Measurements from ENCODE around the gene ANKRD13B. TPM values are rescaled to one million over a fixed set of nuclear protein-coding genes. Genes with fewer than 3 reads are reported as not detected.

ANKRD13B gene
- total RNA-seq, 1 experiment from 2014 or later = 31.4 TPM

DNA sequence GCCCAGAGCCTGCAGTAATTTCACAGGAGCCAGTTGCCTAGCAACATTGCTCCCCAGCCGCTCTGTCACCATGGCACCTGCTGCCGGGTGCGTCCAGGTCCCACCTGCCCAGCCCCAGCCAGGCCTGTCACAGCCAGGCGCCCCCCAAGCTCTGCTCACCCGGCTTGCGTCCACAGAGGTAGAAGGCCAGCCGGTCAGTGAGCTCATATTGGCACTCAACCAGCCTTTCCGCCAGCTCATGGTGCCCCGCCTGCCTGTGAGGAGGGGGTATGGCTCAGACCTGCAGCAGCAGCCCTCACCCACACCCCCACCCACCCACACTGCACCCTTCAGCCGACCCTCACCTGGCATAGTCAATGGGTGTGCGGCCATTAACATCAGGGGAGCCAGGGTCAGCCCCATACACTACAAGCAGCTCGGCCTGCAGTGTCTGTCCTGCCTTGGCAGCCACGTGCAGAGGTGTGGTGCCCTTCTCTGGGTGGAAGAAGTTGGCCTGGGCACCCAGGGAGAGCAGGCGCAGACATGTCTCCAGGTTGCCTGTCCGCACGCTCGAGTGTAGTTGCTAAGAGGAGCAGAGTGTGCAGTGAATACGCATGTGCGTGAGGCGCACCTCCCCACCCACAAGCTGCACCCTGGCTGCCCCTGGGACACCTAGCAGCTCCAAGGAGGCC is 11.2 kb upstream of the ANKRD13B start:
- intact Hi-C loops (cut with micrococcal nuclease; ENCODE audit: unreplicated experiment) = no loop called here
- no peaks in the 10 kb centered on the region for H3K27me3 ChIP-seq (ENCODE audit: control insufficient read depth, insufficient read depth, low read length)
- 0 out of 2 replicates have a peak, but pooled peaks cover 2% of the 10 kb centered on the region for H3K36me3 ChIP-seq (ENCODE audit: control insufficient read depth, insufficient read depth, low read length)
- no peak overlapping the region for H3K27ac ChIP-seq (ENCODE audit: low read length)
- BruUV-seq (replicated peaks) = no TSS peak
- H3K9me3 ChIP-seq (ENCODE audit: control insufficient read depth, insufficient read depth, low read depth, low read length) = no peaks in the 10 kb centered on the region
- TF ChIP-seq POLR2AphosphoS5 (IDR thresholded peaks at IDR 0.05; ENCODE audit: low read depth, low read length) (no peak), CTCF (IDR thresholded peaks at IDR 0.05) (no peak), TCF7L2 (IDR thresholded peaks at IDR 0.05; ENCODE audit: low read depth, low read length) (no peak), SIN3A (IDR thresholded peaks at IDR 0.05; ENCODE audit: borderline replicate concordance, insufficient read depth, low read depth, low read length) (no peak)
- TF ChIP-seq, protein P1, sequence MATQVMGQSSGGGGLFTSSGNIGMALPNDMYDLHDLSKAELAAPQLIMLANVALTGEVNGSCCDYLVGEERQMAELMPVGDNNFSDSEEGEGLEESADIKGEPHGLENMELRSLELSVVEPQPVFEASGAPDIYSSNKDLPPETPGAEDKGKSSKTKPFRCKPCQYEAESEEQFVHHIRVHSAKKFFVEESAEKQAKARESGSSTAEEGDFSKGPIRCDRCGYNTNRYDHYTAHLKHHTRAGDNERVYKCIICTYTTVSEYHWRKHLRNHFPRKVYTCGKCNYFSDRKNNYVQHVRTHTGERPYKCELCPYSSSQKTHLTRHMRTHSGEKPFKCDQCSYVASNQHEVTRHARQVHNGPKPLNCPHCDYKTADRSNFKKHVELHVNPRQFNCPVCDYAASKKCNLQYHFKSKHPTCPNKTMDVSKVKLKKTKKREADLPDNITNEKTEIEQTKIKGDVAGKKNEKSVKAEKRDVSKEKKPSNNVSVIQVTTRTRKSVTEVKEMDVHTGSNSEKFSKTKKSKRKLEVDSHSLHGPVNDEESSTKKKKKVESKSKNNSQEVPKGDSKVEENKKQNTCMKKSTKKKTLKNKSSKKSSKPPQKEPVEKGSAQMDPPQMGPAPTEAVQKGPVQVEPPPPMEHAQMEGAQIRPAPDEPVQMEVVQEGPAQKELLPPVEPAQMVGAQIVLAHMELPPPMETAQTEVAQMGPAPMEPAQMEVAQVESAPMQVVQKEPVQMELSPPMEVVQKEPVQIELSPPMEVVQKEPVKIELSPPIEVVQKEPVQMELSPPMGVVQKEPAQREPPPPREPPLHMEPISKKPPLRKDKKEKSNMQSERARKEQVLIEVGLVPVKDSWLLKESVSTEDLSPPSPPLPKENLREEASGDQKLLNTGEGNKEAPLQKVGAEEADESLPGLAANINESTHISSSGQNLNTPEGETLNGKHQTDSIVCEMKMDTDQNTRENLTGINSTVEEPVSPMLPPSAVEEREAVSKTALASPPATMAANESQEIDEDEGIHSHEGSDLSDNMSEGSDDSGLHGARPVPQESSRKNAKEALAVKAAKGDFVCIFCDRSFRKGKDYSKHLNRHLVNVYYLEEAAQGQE (IDR thresholded peaks at IDR 0.05; ENCODE audit: insufficient read depth in 1 of 2, low read depth in 2 of 2, low read length in 1 of 2) = no peak
- ChIA-PET CTCF (interaction anchor here (1.2 to 1.9 kb wide), 3 partner anchors 9 to 197 kb away, joined by 3 to 13 read pairs (median 5); partner anchors contain the start of gene ANKRD13B), POLR2A (interaction anchor here (0.6 to 1.1 kb wide), 2 partner anchors 10 to 226 kb away, joined by 3 to 15 read pairs; no protein-coding TSS in a partner anchor)
- DNase-seq (ENCODE audit: low read depth, low spot score) = no peak
- H3K4me3 ChIP-seq (ENCODE audit: low read depth in 2 of 2, low read length in 2 of 2) = no peak overlapping the region
- peaks cover 5% of the 10 kb centered on the region; the same call in 1 of the 2 replicates for H3K4me1 ChIP-seq (ENCODE audit: control insufficient read depth, insufficient read depth, low read length)
- no peak; the same call in 1 of the 2 replicates for ATAC-seq
- in situ Hi-C loops (cut with HindIII; ENCODE audit: low pct_unique_long_range_greater_than_20kb, low sequenced_read_pairs) = no loop called here

DNA sequence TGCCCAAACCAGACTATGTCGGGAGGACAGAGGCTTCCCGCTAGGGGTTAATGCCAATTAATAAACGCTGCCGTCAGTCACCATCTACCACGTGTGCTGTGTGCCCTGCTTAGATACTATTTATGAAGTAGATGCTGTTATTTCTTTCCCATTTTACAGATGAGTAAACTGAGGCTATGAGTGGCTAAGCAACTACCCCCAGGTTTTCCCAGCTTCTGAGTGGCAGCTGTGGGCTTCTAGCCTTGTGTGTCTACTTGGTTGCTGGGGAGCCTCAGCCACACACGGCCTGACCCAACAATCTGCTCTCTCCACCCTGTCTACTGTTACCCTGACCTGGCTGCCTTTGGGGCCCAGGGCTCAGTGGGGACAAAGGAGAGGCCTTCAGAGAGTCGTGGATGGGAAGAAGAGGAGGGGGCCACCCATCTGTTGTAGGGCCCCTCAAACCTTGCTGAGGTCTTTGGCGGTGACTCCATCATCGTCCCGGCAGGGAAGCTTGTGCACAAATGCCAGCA is 10.6 kb upstream of the ANKRD13B start:
- BruUV-seq (replicated peaks) = no TSS peak
- no peak for TF ChIP-seq SIN3A (IDR thresholded peaks at IDR 0.05; ENCODE audit: borderline replicate concordance, insufficient read depth, low read depth, low read length)
- TF ChIP-seq, protein P1 (IDR thresholded peaks at IDR 0.05; ENCODE audit: insufficient read depth in 1 of 2, low read depth in 2 of 2, low read length in 1 of 2) = no peak
- no peak for TF ChIP-seq CTCF (IDR thresholded peaks at IDR 0.05)
- TF ChIP-seq POLR2AphosphoS5 (IDR thresholded peaks at IDR 0.05; ENCODE audit: low read depth, low read length) = no peak
- no peak for TF ChIP-seq TCF7L2 (IDR thresholded peaks at IDR 0.05; ENCODE audit: low read depth, low read length)
- Histone ChIP-seq H3K27me3 (ENCODE audit: control insufficient read depth, insufficient read depth, low read length) (no peaks in the 10 kb centered on the region), H3K4me3 (ENCODE audit: low read depth in 2 of 2, low read length in 2 of 2) (no peak overlapping the region), H3K27ac (ENCODE audit: low read length) (no peak overlapping the region), H3K9me3 (ENCODE audit: control insufficient read depth, insufficient read depth, low read depth, low read length) (no peaks in the 10 kb centered on the region), H3K4me1 (ENCODE audit: control insufficient read depth, insufficient read depth, low read length) (peaks cover 8% of the 10 kb centered on the region), H3K36me3 (ENCODE audit: control insufficient read depth, insufficient read depth, low read length) (0 out of 2 replicates have a peak, but pooled peaks cover 2% of the 10 kb centered on the region)
- ATAC-seq = no peak
- POLR2A ChIA-PET = interaction anchor here (1.1 kb wide), 1 partner anchor 10 kb away, joined by 15 read pairs; no protein-coding TSS in a partner anchor
- no peak for DNase-seq (ENCODE audit: low read depth, low spot score)
- CTCF ChIA-PET = interaction anchor here (1.9 kb wide), 1 partner anchor 10 kb away, joined by 13 read pairs; the partner anchor contains the start of gene ANKRD13B
- intact Hi-C loops (cut with micrococcal nuclease; ENCODE audit: unreplicated experiment) (no loop called here), in situ Hi-C loops (cut with HindIII; ENCODE audit: low pct_unique_long_range_greater_than_20kb, low sequenced_read_pairs) (no loop called here)
